Sigmoid colon (tissue), 7 donors: ENCODE results near the gene KCNT1. TPM values are rescaled to one million over a fixed set of nuclear protein-coding genes. Genes with fewer than 3 reads are reported as not detected.

Experiments
- DNase-seq: peaks from one replicate; pipeline ENCODE4 v3.0.0-alpha.2; 2019
- H3K27ac ChIP-seq, 4 donors: fragments of 200-600 bp; sonication (generic); one replicate each; pipeline ENCODE4 v1.5.1; 2016 to 2019; ENCODE audit warnings: mild to moderate bottlenecking in 1 of 4
- H3K27me3 ChIP-seq, 3 donors: fragments of 200-600 bp; sonication (generic); one replicate each; pipeline ENCODE4 v1.5.1; 2019; ENCODE audit warnings: mild to moderate bottlenecking in 1 of 3
- H3K36me3 ChIP-seq, 4 donors: fragments of 200-600 bp; sonication (generic); one replicate each; pipeline ENCODE4 v1.5.1; 2016 to 2019
- H3K4me1 ChIP-seq, 4 donors: fragments of 200-600 bp; sonication (generic); one replicate each; pipeline ENCODE4 v1.5.1; 2017 to 2019
- H3K4me3 ChIP-seq, 4 donors: fragments of 200-600 bp; sonication (generic); one replicate each; pipeline ENCODE4 v1.5.1; 2017 to 2019; ENCODE audit warnings: mild to moderate bottlenecking in 2 of 4, moderate library complexity in 1 of 4
- H3K9me3 ChIP-seq, 4 donors: fragments of 200-600 bp in 3 of 4; sonication (generic) in 3 of 4; one replicate each; pipeline versions ENCODE4 v1.5.1 to v1.6.1; 2013 to 2019
- CTCF ChIP-seq, 4 experiments: fragments of 450-650 bp in 3 of 4; fragments of 200-600 bp in 1 of 4; IDR thresholded peaks; one replicate each; pipeline ENCODE4 v1.5.1; 2016 to 2019; ENCODE audit warnings: antibody characterized with exemption in 4 of 4, mild to moderate bottlenecking in 3 of 4, moderate library complexity in 2 of 4
- EP300 ChIP-seq, 4 donors: sonication (generic); formaldehyde crosslinking; IDR thresholded peaks; one replicate each; pipeline ENCODE4 v1.6.1; 2017; ENCODE audit warnings: antibody characterized with exemption in 4 of 4
- POLR2A ChIP-seq, 2 donors: fragments of 450-650 bp; IDR thresholded peaks; one replicate each; pipeline ENCODE4 v1.6.1; 2016; ENCODE audit warnings: antibody characterized with exemption in 2 of 2, mild to moderate bottlenecking in 2 of 2, moderate library complexity in 2 of 2
- POLR2AphosphoS5 ChIP-seq, 4 donors: sonication (generic); formaldehyde crosslinking; IDR thresholded peaks; one replicate each; pipeline ENCODE4 v1.6.1; 2017; ENCODE audit warnings: antibody characterized with exemption in 4 of 4
- WGBS, 2 donors: extraction: QIAGEN DNeasy Blood & Tissue Kit; methylation state at CpG; one replicate each; pipeline ENCODE4 v1.1.7; 2013; 5-methylcytosine and 5-hydroxymethylcytosine counted together
- intact Hi-C: fragments of 100-400 bp; cut with DNase I; formaldehyde crosslinking; loops from one replicate; pipeline ENCODE4 v1.15.1; 2023
- polyA plus RNA-seq, 3 donors: library from polyadenylated mRNA; stranded (reverse); fragments of 200-250 nt; gene quantifications; one replicate each; pipeline ENCODE4 v1.2.3, GENCODE V29; 2013
- total RNA-seq, 4 donors: library from RNA; depleted of rRNA; stranded (reverse); fragments of >200 nt; gene quantifications; one replicate each; pipeline ENCODE4 v1.1.0, GENCODE V29; 2016
- donor health status: healthy with polysubstance abuse.
- donor health status: Bipolar disorder and iron deficiency.
- donor health status: healthy.

KCNT1 gene
- total and polyA plus RNA-seq, 7 donors, result 0.23 to 0.95 (median 0.32) TPM; not detected in 3

GRCh38 chr9:135816651-135816970 lies 114.6 kb downstream of the KCNT1 start:
- H3K27ac ChIP-seq, result no peak overlapping the region
- DNase-seq, result no peak
- no peak for TF ChIP-seq POLR2A (IDR thresholded peaks at IDR 0.05)
- no peak for TF ChIP-seq CTCF (IDR thresholded peaks at IDR 0.05)
- TF ChIP-seq POLR2AphosphoS5 (IDR thresholded peaks at IDR 0.05), result no peak
- TF ChIP-seq EP300 (IDR thresholded peaks at IDR 0.05), result no peak
- no peaks in the 10 kb centered on the region for H3K9me3 ChIP-seq
- H3K4me3 ChIP-seq, result no peak overlapping the region
- intact Hi-C loops, result no loop called here
- peaks cover 16 to 97% (median 62%) of the 10 kb centered on the region in 4 donors for H3K36me3 ChIP-seq
- H3K4me1 ChIP-seq, result no peaks in the 10 kb centered on the region
- H3K27me3 ChIP-seq, result no peaks in the 10 kb centered on the region
- 94 to 95% methylated on average over 12 of the region's 12 CpGs for WGBS, 2 donors

GRCh38 chr9:135817951-135818717 lies 116.1 kb downstream of the KCNT1 start:
- no peaks in the 10 kb centered on the region for H3K9me3 ChIP-seq
- H3K27me3 ChIP-seq, result no peaks in the 10 kb centered on the region
- no peak for DNase-seq
- peaks cover 27 to 97% (median 73%) of the 10 kb centered on the region in 4 donors for H3K36me3 ChIP-seq
- TF ChIP-seq EP300 (IDR thresholded peaks at IDR 0.05) (no peak), CTCF (IDR thresholded peaks at IDR 0.05) (no peak), POLR2AphosphoS5 (IDR thresholded peaks at IDR 0.05) (no peak), POLR2A (IDR thresholded peaks at IDR 0.05) (no peak)
- intact Hi-C loops, result no loop called here
- no peak overlapping the region for H3K27ac ChIP-seq
- H3K4me3 ChIP-seq, result no peak overlapping the region
- 97 to 98% methylated on average over 66 of the region's 66 CpGs for WGBS, 2 donors
- H3K4me1 ChIP-seq, result no peaks in the 10 kb centered on the region

- TF ChIP-seq POLR2A (IDR thresholded peaks at IDR 0.05) (no peak), POLR2AphosphoS5 (IDR thresholded peaks at IDR 0.05) (no peak), EP300 (IDR thresholded peaks at IDR 0.05) (no peak)
- H3K27me3 ChIP-seq, result no peaks in the 10 kb centered on the region
- no peaks in the 10 kb centered on the region for H3K4me1 ChIP-seq
- DNase-seq, result peak; percentile 60
- H3K9me3 ChIP-seq, result no peaks in the 10 kb centered on the region
- WGBS, 2 donors, result 97 to 98% methylated on average over 43 of the region's 43 CpGs
- H3K27ac ChIP-seq, result no peak overlapping the region
- H3K4me3 ChIP-seq, result no peak overlapping the region
- H3K36me3 ChIP-seq, result peaks cover 27 to 97% (median 71%) of the 10 kb centered on the region in 4 donors
- intact Hi-C loops, result no loop called here
Measured at GRCh38 chr9:135818718-135819475, 116.9 kb downstream of the KCNT1 start.

DNA sequence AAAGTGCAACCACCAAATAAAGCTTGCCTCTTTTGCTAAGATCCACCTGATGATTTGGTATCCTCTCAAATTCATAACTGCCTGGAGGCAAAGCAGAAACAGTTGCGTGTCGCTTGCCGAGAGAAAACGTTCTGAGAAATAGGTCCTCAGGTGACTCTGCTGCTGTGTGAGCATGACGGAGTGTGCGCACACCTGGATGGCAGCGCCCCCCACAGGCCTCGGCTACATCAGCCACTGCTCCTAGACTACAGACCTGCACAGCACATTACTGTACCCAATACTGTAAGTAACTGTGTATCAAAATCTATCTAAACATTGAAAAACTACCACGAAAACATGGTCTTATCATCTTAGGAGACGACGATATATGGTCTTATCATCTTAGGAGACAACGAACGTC lies 117.9 kb downstream of the KCNT1 start:
- Histone ChIP-seq H3K4me3 (no peak overlapping the region), H3K27ac (no peak overlapping the region), H3K36me3 (peaks cover 27 to 94% (median 66%) of the 10 kb centered on the region in 4 donors), H3K9me3 (no peaks in the 10 kb centered on the region), H3K27me3 (no peaks in the 10 kb centered on the region), H3K4me1 (no peaks in the 10 kb centered on the region)
- DNase-seq, result no peak
- TF ChIP-seq POLR2AphosphoS5 (IDR thresholded peaks at IDR 0.05) (no peak), EP300 (IDR thresholded peaks at IDR 0.05) (no peak), CTCF (IDR thresholded peaks at IDR 0.05) (no peak), POLR2A (IDR thresholded peaks at IDR 0.05) (no peak)
- WGBS, 2 donors, result 95% methylated on average over 13 of the region's 13 CpGs
- intact Hi-C loops, result no loop called here

DNA sequence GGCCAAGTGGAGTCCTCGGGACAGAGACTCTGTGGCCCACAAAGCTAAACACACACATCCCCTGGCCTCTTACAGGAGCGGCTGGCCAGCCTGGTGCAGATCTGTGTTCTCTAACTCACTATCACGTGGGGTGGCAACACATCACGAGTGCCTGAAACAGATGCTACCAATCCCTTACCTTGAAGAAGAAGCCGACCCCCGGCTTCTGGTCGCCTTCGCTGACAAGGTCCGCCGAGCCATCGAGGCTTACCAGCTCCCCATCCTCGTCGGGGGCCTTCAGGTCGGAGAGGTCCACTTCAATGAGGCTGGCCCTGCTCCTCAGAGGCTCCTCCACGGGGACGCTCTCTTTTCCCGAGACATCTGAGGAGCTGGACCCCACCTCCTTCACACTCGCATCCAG lies 118.7 kb downstream of the KCNT1 start:
- Histone ChIP-seq H3K4me3 (no peak overlapping the region), H3K9me3 (no peaks in the 10 kb centered on the region), H3K36me3 (peaks cover 27 to 87% (median 66%) of the 10 kb centered on the region in 4 donors), H3K27me3 (no peaks in the 10 kb centered on the region), H3K27ac (no peak overlapping the region), H3K4me1 (no peaks in the 10 kb centered on the region)
- no peak for TF ChIP-seq EP300 (IDR thresholded peaks at IDR 0.05)
- no peak for TF ChIP-seq CTCF (IDR thresholded peaks at IDR 0.05)
- no peak for TF ChIP-seq POLR2A (IDR thresholded peaks at IDR 0.05)
- TF ChIP-seq POLR2AphosphoS5 (IDR thresholded peaks at IDR 0.05), result no peak
- WGBS, 2 donors, result 97 to 98% methylated on average over 18 of the region's 18 CpGs
- intact Hi-C loops, result no loop called here
- DNase-seq, result no peak
